Adrenal gland (tissue), 12 donors: ENCODE results near the gene SLC19A1. TPM values are rescaled to one million over a fixed set of nuclear protein-coding genes. Genes with fewer than 3 reads are reported as not detected.
A peak's percentile ranks its signal among the peaks of the same experiment; 100 is the strongest.

ENCODE experiments used
- DNase-seq, 7 donors: peaks; one replicate each; pipeline ENCODE4 v3.0.0-alpha.2; 2019 to 2020
- H3K27ac ChIP-seq, 5 donors: fragments of 200-600 bp; sonication (generic) in 4 of 5; 1 replicate in 3 of 5; 2 replicates in 2 of 5; pipeline versions ENCODE4 v1.5.1 to v1.8.0; 2016 to 2020; ENCODE audit warnings: mild to moderate bottlenecking in 1 of 5
- H3K27me3 ChIP-seq: fragments of 200-600 bp; 2 replicates; pipeline ENCODE4 v1.8.0; 2021
- H3K36me3 ChIP-seq, 2 donors: fragments of 200-600 bp; replicated peaks in 1 of 2; 1 replicate in 1 of 2; 2 replicates in 1 of 2; pipeline versions ENCODE4 v1.5.1 to v1.8.0; 2018 to 2022
- H3K4me1 ChIP-seq, 2 donors: fragments of 200-600 bp; replicated peaks in 1 of 2; 1 replicate in 1 of 2; 2 replicates in 1 of 2; pipeline versions ENCODE4 v1.5.1 to v1.8.0; 2018 to 2021
- H3K4me3 ChIP-seq, 4 donors: fragments of 200-600 bp; sonication (generic) in 3 of 4; one replicate each; pipeline ENCODE4 v1.5.1; 2016 to 2018
- H3K9me3 ChIP-seq, 3 donors: fragments of 200-600 bp; sonication (generic) in 1 of 3; replicated peaks in 1 of 3; 1 replicate in 2 of 3; 2 replicates in 1 of 3; pipeline versions ENCODE4 v1.5.1 to v1.8.0; 2016 to 2021
- POLR2A ChIP-seq, 2 donors: fragments of 450-650 bp; IDR thresholded peaks; one replicate each; pipeline ENCODE4 v1.6.1; 2017; ENCODE audit warnings: antibody characterized with exemption in 2 of 2, mild to moderate bottlenecking in 2 of 2, moderate library complexity in 1 of 2
- WGBS, 4 donors: extraction: QIAGEN DNeasy Blood & Tissue Kit in 2 of 4; methylation state at CpG; one replicate each; pipeline versions ENCODE4 v1.1.5 to v1.1.7; 2013 to 2017; 5-methylcytosine and 5-hydroxymethylcytosine counted together
- intact Hi-C, 2 donors: fragments of 100-400 bp; cut with DNase I; formaldehyde crosslinking; loops; one replicate each; pipeline versions ENCODE4 v1.14.1 to v1.15.0; 2022 to 2023
- polyA plus RNA-seq, 3 donors: library from polyadenylated mRNA; stranded (reverse); fragments of 200-250 nt in 2 of 3; fragments of 350-450 nt in 1 of 3; fragmentation: Illumina TruSeq in 1 of 3; extraction: RNeasy Lipid Tissue Mini Kit (QIAGEN cat#74804) in 1 of 3; gene quantifications; one replicate each; pipeline ENCODE4 v1.2.3, GENCODE V29; 2013 to 2014
- total RNA-seq, 9 donors: library from RNA; depleted of rRNA in 4 of 9; stranded (reverse); fragments of >200 nt in 4 of 9; fragments of 120-200 nt in 1 of 9; fragmentation: NEBNext Ultra II Directional in 1 of 9; extraction: Animal tissue kit (Norgen Biotek cat#: 25700) in 1 of 9; gene quantifications; one replicate each; pipeline versions ENCODE4 v1.1.0 to v1.2.4, GENCODE V29; 2013 to 2023
- TF ChIP-seq, protein P1 (sequence below), 6 experiments: fragments of 450-650 bp in 4 of 6; fragments of 200-600 bp in 2 of 6; sonication (generic) in 1 of 6; IDR thresholded peaks; 1 replicate in 5 of 6; 2 replicates in 1 of 6; pipeline versions ENCODE4 v1.5.1 to v1.8.0; 2016 to 2021; ENCODE audit warnings: antibody characterized with exemption in 6 of 6, mild to moderate bottlenecking in 2 of 6, moderate library complexity in 1 of 6
- donor health status: healthy with polysubstance abuse.
- donor health status: Bipolar disorder and iron deficiency.
- donor health status: DM: yes; HTN: yes; CAD: no.
- donor health status: DM: no; HTN: no; CAD: no.
- donor health status: DM: no; HTN: no; CAD: no.
- donor health status: DM: yes; HTN: yes; CAD: no.

Gene SLC19A1
- total and polyA plus RNA-seq, 12 donors, result 1.7 to 21.2 (median 15.3) TPM

DNA sequence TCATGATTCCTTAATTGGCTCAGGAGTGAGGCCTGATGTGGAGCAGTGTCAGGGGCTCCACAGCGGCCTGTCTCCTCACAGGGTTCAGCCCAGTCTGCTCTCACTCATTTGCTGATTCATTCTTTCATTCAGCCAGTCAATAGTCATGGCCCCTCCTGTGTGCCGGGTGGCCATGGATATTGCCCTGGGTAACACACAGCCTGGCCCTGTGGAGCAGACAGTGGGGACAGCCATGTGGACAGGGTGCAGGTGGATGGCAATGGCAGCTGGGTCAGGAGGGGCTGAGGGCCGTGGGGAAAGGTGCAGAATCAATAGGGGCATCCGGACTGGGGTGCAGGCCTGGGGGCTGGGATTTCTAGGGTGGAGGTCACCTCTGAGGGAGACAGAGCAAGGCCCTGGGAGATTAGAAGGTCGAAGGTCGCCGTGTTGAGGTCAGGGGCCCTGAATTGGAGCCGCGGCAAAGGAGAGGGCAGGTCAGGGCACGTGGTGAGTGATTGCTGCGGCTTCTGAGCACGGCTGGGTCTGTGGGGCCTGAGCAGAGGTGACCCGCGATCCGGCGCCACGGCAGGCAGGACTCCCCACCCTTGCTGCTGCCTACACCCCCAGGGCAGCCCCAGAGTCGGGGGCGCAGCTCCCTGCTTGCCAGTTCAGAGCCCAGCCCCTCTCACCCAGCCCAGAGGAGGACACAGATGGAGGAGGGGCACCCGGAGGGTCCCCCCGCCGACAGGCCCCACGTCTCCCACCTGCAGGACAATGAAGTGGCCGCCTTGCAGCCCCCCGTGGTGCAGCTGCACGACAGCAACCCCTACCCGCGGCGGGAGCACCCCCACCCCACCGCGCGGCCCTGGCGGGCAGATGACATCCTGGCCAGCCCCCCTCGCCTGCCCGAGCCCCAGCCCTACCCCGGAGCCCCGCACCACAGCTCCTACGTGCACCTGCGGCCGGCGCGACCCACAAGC, 33.4 kb downstream of the SLC19A1 start:
- Histone ChIP-seq H3K4me3 (no peak overlapping the region), H3K27me3 (no peaks in the 10 kb centered on the region), H3K9me3 (no peaks in the 10 kb centered on the region), H3K4me1 (no peaks in the 10 kb centered on the region), H3K36me3 (peaks cover 0 to 11% of the 10 kb centered on the region in 2 donors), H3K27ac (no peak overlapping the region)
- DNase-seq, result peak in 3 of 7 donors; percentile 17 to 20 (median 19)
- no peak for TF ChIP-seq POLR2A (IDR thresholded peaks at IDR 0.05)
- TF ChIP-seq, protein P1, sequence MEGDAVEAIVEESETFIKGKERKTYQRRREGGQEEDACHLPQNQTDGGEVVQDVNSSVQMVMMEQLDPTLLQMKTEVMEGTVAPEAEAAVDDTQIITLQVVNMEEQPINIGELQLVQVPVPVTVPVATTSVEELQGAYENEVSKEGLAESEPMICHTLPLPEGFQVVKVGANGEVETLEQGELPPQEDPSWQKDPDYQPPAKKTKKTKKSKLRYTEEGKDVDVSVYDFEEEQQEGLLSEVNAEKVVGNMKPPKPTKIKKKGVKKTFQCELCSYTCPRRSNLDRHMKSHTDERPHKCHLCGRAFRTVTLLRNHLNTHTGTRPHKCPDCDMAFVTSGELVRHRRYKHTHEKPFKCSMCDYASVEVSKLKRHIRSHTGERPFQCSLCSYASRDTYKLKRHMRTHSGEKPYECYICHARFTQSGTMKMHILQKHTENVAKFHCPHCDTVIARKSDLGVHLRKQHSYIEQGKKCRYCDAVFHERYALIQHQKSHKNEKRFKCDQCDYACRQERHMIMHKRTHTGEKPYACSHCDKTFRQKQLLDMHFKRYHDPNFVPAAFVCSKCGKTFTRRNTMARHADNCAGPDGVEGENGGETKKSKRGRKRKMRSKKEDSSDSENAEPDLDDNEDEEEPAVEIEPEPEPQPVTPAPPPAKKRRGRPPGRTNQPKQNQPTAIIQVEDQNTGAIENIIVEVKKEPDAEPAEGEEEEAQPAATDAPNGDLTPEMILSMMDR (IDR thresholded peaks at IDR 0.05), result no peak
- intact Hi-C loops, result no loop called here
- WGBS, 4 donors, result 66 to 83% (median 74%) methylated on average over 11 to 42 of the region's 42 CpGs

DNA sequence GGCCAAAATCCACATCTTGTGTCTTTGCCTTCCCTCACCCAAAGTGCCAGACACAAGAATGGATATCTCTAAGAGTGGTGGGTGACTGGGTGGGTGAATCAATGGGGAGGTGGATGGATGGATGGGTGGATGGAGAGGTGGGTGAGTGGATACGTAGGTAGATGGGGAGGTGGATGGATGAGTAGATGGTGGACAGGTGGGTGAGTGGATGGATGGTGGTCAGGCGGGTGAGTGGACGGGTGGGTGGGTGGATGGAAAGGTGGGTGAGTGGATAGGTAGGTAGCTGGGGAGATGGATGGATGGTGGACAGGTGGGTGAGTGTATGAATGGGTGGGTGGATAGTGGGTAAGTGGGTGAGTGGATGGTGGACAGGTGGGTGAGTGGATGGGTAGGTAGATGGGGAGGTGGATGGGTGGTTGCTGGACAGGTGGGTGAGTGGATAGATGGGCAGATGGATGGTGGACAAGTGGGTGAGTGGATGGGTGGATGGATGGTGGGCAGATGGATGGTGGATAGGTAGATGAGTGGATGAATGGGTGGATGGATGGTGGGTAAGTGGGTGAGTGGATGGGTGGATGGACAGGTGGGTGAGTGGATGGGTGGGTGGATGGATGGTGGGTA, 34.2 kb downstream of the SLC19A1 start:
- Histone ChIP-seq H3K27ac (no peak overlapping the region), H3K27me3 (no peaks in the 10 kb centered on the region), H3K4me1 (no peaks in the 10 kb centered on the region), H3K9me3 (no peaks in the 10 kb centered on the region), H3K36me3 (peaks cover 0 to 11% of the 10 kb centered on the region in 2 donors), H3K4me3 (no peak overlapping the region)
- TF ChIP-seq, protein P1 (IDR thresholded peaks at IDR 0.05), result no peak
- TF ChIP-seq POLR2A (IDR thresholded peaks at IDR 0.05), result no peak
- peak in 1 of 7 donors; percentile 6 for DNase-seq
- intact Hi-C loops, result no loop called here
- 96 to 100% (median 97%) methylated on average over 3 of the region's 3 CpGs for WGBS, 4 donors

DNA sequence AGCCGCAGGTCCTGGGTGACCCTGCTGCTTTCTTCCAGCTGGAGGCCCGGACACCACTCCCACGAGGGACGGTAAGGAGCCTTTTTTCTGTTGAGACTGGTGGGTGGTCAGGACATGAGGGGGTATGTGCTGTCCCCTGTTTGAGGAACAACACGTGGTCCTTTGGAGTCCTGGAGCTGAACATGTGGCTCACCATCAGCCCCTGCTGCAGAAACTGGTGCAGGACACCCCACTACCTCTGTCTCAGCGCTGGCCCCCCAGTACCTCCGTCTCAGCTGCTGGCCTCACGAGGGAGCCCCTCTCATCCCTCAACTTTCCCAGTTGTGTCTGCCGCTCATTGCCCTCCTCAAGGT, 34.7 kb downstream of the SLC19A1 start:
- no peaks in the 10 kb centered on the region for H3K4me1 ChIP-seq
- peak in 2 of 7 donors; percentile 7 to 8 for DNase-seq
- TF ChIP-seq POLR2A (IDR thresholded peaks at IDR 0.05), result no peak
- TF ChIP-seq, protein P1 (IDR thresholded peaks at IDR 0.05), result no peak
- no peak overlapping the region for H3K4me3 ChIP-seq
- intact Hi-C loops, result no loop called here
- 91 to 96% (median 94%) methylated on average over 3 to 9 of the region's 9 CpGs for WGBS, 4 donors
- H3K9me3 ChIP-seq, result no peaks in the 10 kb centered on the region
- H3K27me3 ChIP-seq, result no peaks in the 10 kb centered on the region
- peaks cover 0 to 11% of the 10 kb centered on the region in 2 donors for H3K36me3 ChIP-seq
- no peak overlapping the region for H3K27ac ChIP-seq

DNA sequence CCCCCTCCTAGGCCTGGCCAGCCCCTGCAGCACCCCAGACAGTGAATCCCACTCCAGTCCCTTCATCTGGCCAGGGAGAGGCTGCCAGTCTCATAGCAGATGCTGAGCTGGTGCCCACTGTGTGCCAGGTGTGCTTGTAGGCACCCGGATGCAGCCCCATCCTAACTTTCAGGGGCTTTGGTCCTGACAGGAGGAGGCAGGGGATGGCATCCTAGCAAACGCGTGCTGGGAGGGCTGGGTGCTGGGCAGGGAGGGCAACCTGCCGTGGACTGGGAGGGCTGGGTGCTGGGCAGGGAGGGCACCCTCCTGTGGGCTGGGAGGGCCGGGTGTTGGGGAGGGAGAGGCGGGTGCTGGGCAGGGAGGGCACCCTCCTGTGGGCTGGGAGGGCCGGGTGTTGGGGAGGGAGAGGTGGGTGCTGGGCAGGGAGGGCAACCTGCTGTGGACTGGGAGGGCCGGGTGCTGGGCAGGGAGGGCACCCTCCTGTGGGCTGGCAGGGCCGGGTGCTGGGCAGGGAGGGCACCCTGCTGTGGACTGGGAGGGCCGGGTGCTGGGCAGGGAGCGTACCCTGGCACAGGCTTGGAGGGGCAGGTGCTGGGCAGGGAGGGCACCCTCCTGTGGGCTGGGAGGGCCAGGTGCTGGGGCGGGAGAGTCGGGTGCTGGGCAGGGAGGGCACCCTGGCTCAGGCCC, 35.3 kb downstream of the SLC19A1 start:
- H3K9me3 ChIP-seq, result no peaks in the 10 kb centered on the region
- H3K4me3 ChIP-seq, result no peak overlapping the region
- no peak for TF ChIP-seq POLR2A (IDR thresholded peaks at IDR 0.05)
- TF ChIP-seq, protein P1 (IDR thresholded peaks at IDR 0.05), result no peak
- no peaks in the 10 kb centered on the region for H3K27me3 ChIP-seq
- DNase-seq, result peak in 2 of 7 donors; percentile 6 to 11
- H3K27ac ChIP-seq, result no peak overlapping the region
- intact Hi-C loops, result no loop called here
- WGBS, 4 donors, result 50 to 88% (median 86%) methylated on average over 2 to 13 of the region's 13 CpGs; no CpG with 5 or more reads in 1 of the 4 donors
- no peaks in the 10 kb centered on the region for H3K4me1 ChIP-seq
- H3K36me3 ChIP-seq, result peaks cover 0 to 11% of the 10 kb centered on the region in 2 donors
